ENCODE data around the gene CNOT2.

CNOT2 gene

GRCh38 chr12:70402597-70402996, 159.4 kb downstream of the CNOT2 start:
- FAIRE-seq (no peak), DNase-seq (ENCODE audit: insufficient read length, low spot score) (no peak)
- TF ChIP-seq CTCF (IDR thresholded peaks at IDR 0.05; ENCODE audit: insufficient read depth, missing control alignments): no peak

GRCh38 chr12:70403826-70404225, 160.6 kb downstream of the CNOT2 start:
- TF ChIP-seq CTCF (IDR thresholded peaks at IDR 0.05; ENCODE audit: insufficient read depth, missing control alignments): no peak
- no peak for DNase-seq (ENCODE audit: insufficient read length, low spot score)
- no peak for FAIRE-seq
